Measurements from ENCODE around the gene MNDA. TPM values are rescaled to one million over a fixed set of nuclear protein-coding genes. Genes with fewer than 3 reads are reported as not detected.
"Not testable (repeated sequence)": the region's sequence is repeated elsewhere in the genome, so short reads cannot be mapped to it uniquely, and the experiment has no call there.

Gene MNDA
- total and polyA plus RNA-seq, 8 donors = 0.29 to 11.1 (median 4.8) TPM; not detected in 1

- Histone ChIP-seq H3K36me3 (no peaks in the 10 kb centered on the region), H3K27me3 (no peaks in the 10 kb centered on the region), H3K27ac (peak overlapping the region in 1 of 5 donors; percentile 45), H3K4me3 (peak overlapping the region in 1 of 4 donors; percentile 3), H3K9me3 (peaks cover 0 to 11% (median 8%) of the 10 kb centered on the region in 4 donors), H3K4me1 (no peaks in the 10 kb centered on the region)
- intact Hi-C loops (cut with DNase I; ENCODE audit: low total_unique reads) = no loop called here
- 68 to 79% (median 75%) methylated on average over 3 of the region's 3 CpGs for WGBS, 5 donors
- no peak for DNase-seq
- TF ChIP-seq POLR2A (IDR thresholded peaks at IDR 0.05) (no peak), POLR2AphosphoS5 (IDR thresholded peaks at IDR 0.05) (no peak), EP300 (IDR thresholded peaks at IDR 0.05) (no peak), CTCF (IDR thresholded peaks at IDR 0.05) (no peak)
Observed at GRCh38 chr1:158833264-158833663, 2.1 kb downstream of the MNDA start.

- 84 to 91% (median 89%) methylated on average over 4 of the region's 4 CpGs for WGBS, 5 donors
- intact Hi-C loops (cut with DNase I; ENCODE audit: low total_unique reads) = no loop called here
Observed at GRCh38 chr1:158836038-158836437, 4.9 kb downstream of the MNDA start.

GRCh38 chr1:158838660-158839059 is 7.5 kb downstream of the MNDA start:
- no peak overlapping the region for H3K4me3 ChIP-seq
- intact Hi-C loops (cut with DNase I; ENCODE audit: low total_unique reads) = no loop called here
- no peaks in the 10 kb centered on the region for H3K4me1 ChIP-seq
- no peak overlapping the region for H3K27ac ChIP-seq
- TF ChIP-seq CTCF (IDR thresholded peaks at IDR 0.05) (no peak), EP300 (IDR thresholded peaks at IDR 0.05) (no peak), POLR2A (IDR thresholded peaks at IDR 0.05) (no peak), POLR2AphosphoS5 (IDR thresholded peaks at IDR 0.05) (no peak)
- H3K36me3 ChIP-seq = no peaks in the 10 kb centered on the region
- DNase-seq = no peak
- peaks cover 0 to 7% (median 0%) of the 10 kb centered on the region in 4 donors for H3K9me3 ChIP-seq
- no peaks in the 10 kb centered on the region for H3K27me3 ChIP-seq

More at GRCh38 chr1:158836038-158836437, 4.9 kb downstream of the MNDA start:
- no peak for DNase-seq
- H3K4me3 ChIP-seq = no peak overlapping the region
- TF ChIP-seq POLR2A (IDR thresholded peaks at IDR 0.05) = no peak
- H3K27me3 ChIP-seq = no peaks in the 10 kb centered on the region
- peaks cover 0 to 7% (median 0%) of the 10 kb centered on the region in 4 donors for H3K9me3 ChIP-seq
- H3K36me3 ChIP-seq = no peaks in the 10 kb centered on the region
- H3K4me1 ChIP-seq = no peaks in the 10 kb centered on the region
- no peak overlapping the region for H3K27ac ChIP-seq

GRCh38 chr1:158839566-158839965 is 8.4 kb downstream of the MNDA start:
- H3K36me3 ChIP-seq = no peaks in the 10 kb centered on the region
- no peaks in the 10 kb centered on the region for H3K27me3 ChIP-seq
- H3K4me3 ChIP-seq = no peak overlapping the region
- H3K27ac ChIP-seq = no peak overlapping the region
- intact Hi-C loops (cut with DNase I; ENCODE audit: low total_unique reads) = no loop called here
- H3K4me1 ChIP-seq = no peaks in the 10 kb centered on the region
- TF ChIP-seq EP300 (IDR thresholded peaks at IDR 0.05) (no peak), POLR2A (IDR thresholded peaks at IDR 0.05) (no peak)
- 45 to 67% (median 59%) methylated on average over 2 of the region's 2 CpGs for WGBS, 5 donors
- DNase-seq = no peak
- H3K9me3 ChIP-seq = peaks cover 0 to 7% (median 0%) of the 10 kb centered on the region in 4 donors

GRCh38 chr1:158840236-158840635 is 9.1 kb downstream of the MNDA start:
- no peaks in the 10 kb centered on the region for H3K27me3 ChIP-seq
- H3K9me3 ChIP-seq = peaks cover 0 to 7% (median 0%) of the 10 kb centered on the region in 4 donors
- DNase-seq = no peak
- intact Hi-C loops (cut with DNase I; ENCODE audit: low total_unique reads) = no loop called here
- H3K36me3 ChIP-seq = no peaks in the 10 kb centered on the region
- H3K4me1 ChIP-seq = no peaks in the 10 kb centered on the region
- no peak overlapping the region for H3K27ac ChIP-seq
- WGBS, 5 donors = 63 to 70% (median 68%) methylated on average over 5 of the region's 5 CpGs
- no peak overlapping the region for H3K4me3 ChIP-seq
- TF ChIP-seq POLR2AphosphoS5 (IDR thresholded peaks at IDR 0.05) = no peak
- TF ChIP-seq POLR2A (IDR thresholded peaks at IDR 0.05) = no peak
- no peak for TF ChIP-seq EP300 (IDR thresholded peaks at IDR 0.05)

- TF ChIP-seq CTCF (IDR thresholded peaks at IDR 0.05) (no peak), POLR2AphosphoS5 (IDR thresholded peaks at IDR 0.05) (no peak), EP300 (IDR thresholded peaks at IDR 0.05) (no peak), POLR2A (IDR thresholded peaks at IDR 0.05) (no peak)
- H3K36me3 ChIP-seq = no peaks in the 10 kb centered on the region
- H3K4me3 ChIP-seq = no peak overlapping the region
- intact Hi-C loops (cut with DNase I; ENCODE audit: low total_unique reads) = no loop called here
- DNase-seq = no peak
- H3K4me1 ChIP-seq = no peaks in the 10 kb centered on the region
- peaks cover 0 to 11% (median under 1%) of the 10 kb centered on the region in 4 donors for H3K9me3 ChIP-seq
- H3K27me3 ChIP-seq = no peaks in the 10 kb centered on the region
- no peak overlapping the region for H3K27ac ChIP-seq
- 54 to 80% (median 72%) methylated on average over 6 of the region's 6 CpGs for WGBS, 5 donors
Observed at GRCh38 chr1:158864595-158864994, 33.4 kb downstream of the MNDA start.

- H3K36me3 ChIP-seq; H3K27me3 ChIP-seq; intact Hi-C loops (cut with DNase I; ENCODE audit: low total_unique reads); DNase-seq; H3K9me3 ChIP-seq; H3K4me3 ChIP-seq; H3K27ac ChIP-seq; H3K4me1 ChIP-seq: not testable (repeated sequence)
- 90 to 95% (median 93%) methylated on average over 5 of the region's 5 CpGs for WGBS, 5 donors
Observed at GRCh38 chr1:158870438-158870837, 39.3 kb downstream of the MNDA start.

All from stomach (tissue), 9 donors.